HG02588 (cell line): ENCODE data around the gene EDC3.
"Not testable (repeated sequence)": the region's sequence is repeated elsewhere in the genome, so short reads cannot be mapped to it uniquely, and the experiment has no call there.

Experiments
- ATAC-seq: cut with Tn5 transposase; IDR thresholded peaks from one replicate; pipeline ENCODE4 v1.9.1; 2021; ENCODE audit warnings: mild to moderate bottlenecking, moderate library complexity; ENCODE audit not compliant: unreplicated experiment

The EDC3 gene

DNA sequence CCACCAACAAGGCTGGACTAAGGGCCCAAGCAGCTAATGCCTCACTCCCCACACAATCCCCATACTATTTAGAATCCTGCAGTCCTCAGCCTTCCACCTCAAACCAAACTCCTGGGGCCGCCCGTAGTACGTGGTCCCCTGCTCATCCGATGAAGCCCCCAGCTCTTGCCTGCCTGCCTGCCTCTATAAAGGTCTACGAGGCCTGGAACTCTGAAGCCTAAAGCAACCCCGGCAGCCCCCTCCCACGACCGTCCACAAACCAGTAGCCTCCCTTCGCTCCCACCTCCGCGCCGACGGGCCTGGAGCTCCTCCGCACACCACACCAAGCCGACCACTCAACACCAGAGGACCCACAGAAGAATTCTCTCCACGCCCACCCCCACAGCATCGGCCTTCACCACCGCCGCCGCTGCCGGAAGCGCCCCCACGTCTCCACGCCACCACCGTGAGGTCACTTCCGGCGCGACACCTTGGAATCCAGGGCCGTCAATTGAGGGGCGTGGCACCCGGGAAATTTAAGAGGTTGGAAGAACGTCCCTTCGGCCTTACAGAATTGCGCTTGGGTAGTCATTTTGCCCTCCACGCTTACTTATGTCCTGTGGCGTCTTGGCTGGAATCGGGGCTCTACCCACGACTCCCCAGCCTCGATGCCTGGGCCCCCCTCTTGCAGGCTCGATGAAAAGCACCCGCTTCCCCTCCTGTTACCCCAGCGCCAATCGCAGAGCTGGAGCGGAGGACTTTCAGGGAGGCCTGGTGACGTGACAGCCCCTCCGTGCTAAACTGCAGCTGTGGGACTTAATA is at the start of gene EDC3:
Gene EDC3, minus strand, starts transcription at position 428 of the 801 bp plus-strand sequence. CDS start 20,900 bp downstream, outside the sequence.
- ATAC-seq = peak; percentile 88

GRCh38 chr15:74742422-74742821 is 46.6 kb upstream of the EDC3 start:
- ATAC-seq = no peak

DNA sequence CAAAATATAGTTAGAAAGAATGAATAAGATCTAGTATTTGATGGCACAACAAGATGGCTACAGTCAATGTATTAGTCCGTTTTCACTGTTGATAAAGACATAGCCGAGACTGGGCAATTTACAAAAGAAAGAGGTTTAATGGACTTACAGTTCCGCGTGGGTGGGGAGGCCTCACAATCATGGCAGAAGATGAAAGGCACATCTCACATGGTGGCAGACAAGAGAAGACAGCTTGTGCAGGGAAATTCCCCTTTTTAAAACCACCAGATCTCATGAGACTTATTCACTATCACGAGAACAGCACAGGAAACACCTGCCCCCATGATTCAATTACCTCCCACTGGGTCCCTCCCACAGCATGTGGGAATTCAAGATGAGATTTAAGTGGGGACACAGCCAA is 42.4 kb upstream of the EDC3 start:
- not testable (repeated sequence) for ATAC-seq

DNA sequence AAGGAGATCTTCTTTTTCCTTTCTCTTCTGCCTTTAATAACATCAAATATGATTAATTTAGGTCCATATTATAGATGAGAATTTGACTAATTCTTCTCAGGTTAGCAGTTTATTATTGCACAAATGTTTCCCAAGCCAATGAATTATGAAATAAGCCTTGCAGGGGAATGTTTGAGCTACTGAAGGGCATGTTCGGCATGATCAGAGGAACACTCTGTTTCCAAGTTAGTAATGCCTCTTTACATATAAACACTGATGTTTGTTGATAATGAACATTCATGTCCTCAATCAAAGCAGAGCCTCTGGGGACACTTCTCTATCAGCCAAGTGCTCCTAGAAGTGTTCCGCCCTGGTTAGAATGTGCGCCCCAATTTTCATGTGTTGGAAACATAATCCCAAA is 39.5 kb upstream of the EDC3 start:
- ATAC-seq = no peak

GRCh38 chr15:74733269-74733668 is 37.4 kb upstream of the EDC3 start:
- no peak for ATAC-seq

DNA sequence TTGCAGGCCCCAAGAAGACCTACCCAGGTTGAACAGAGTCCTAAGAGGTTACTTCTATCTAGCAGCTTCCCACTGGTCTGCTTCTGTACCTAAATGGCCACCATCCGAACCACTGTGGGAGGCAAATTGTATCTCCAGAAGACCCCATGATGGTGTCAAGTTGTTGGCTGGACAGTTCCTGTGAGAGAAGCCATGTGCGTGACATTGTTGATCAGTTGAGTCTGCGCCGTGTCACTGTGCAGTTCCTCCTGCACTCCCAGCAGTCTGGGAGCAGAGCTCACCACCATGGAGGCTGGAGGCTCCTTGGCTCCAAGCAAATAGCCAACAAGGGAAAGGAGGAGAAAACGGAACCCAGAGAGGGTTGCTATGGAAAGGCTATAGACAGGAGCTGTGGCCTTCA is 37.0 kb upstream of the EDC3 start:
- no peak for ATAC-seq

- ATAC-seq = no peak
Measured at GRCh38 chr15:74730619-74731316, 34.9 kb upstream of the EDC3 start.

GRCh38 chr15:74729372-74729771 is 33.5 kb upstream of the EDC3 start:
- not testable (repeated sequence) for ATAC-seq

- not testable (repeated sequence) for ATAC-seq
Measured at GRCh38 chr15:74728699-74729098, 32.9 kb upstream of the EDC3 start.

DNA sequence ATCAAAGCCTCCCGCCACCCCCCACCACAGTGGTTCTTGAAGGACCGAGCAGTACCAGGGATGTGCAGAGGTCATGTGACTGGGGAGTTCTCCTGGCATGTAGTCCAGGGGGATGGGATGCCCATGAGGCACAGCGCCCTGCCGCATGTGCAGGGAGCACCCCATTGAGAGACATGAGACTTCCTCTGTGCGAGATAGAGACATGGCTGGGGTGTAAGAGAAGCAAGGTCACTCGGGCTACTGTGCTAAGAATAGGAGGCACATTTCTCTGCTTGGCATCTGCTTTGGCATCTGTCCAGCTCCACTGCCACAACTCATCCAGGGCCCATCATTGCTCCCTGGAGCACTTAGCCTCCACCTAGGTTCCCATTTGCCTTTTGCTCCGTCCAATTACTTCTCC is 31.9 kb upstream of the EDC3 start:
- ATAC-seq = no peak

DNA sequence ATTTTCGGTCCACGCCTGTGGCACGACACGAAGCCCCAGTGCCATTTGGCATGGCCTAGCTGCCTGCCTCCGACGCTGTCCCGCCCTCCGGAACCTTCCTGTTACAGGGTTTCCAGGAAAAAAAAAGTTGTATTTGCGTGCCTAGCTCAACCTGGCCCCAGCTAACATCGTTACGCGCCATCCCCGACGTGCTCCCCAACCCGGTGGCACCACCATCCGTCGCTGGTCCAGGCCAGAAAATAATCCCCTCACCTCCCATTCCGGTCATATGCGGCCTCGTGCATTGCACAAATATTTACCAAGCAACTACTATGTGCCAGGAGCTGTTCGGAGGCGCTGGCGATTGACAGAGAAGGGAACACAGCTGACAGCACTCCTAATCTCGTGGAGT is 30.9 kb upstream of the EDC3 start:
- ATAC-seq = no peak

- no peak for ATAC-seq
Measured at GRCh38 chr15:74725845-74726773, 30.3 kb upstream of the EDC3 start.

- no peak for ATAC-seq
Measured at GRCh38 chr15:74725225-74725774, 29.5 kb upstream of the EDC3 start, which contains the start of gene CYP1A1. CYP1A1 (minus strand) TSS chr15:74725528; CDS start chr15:74723097, 2,431 bp downstream.

DNA sequence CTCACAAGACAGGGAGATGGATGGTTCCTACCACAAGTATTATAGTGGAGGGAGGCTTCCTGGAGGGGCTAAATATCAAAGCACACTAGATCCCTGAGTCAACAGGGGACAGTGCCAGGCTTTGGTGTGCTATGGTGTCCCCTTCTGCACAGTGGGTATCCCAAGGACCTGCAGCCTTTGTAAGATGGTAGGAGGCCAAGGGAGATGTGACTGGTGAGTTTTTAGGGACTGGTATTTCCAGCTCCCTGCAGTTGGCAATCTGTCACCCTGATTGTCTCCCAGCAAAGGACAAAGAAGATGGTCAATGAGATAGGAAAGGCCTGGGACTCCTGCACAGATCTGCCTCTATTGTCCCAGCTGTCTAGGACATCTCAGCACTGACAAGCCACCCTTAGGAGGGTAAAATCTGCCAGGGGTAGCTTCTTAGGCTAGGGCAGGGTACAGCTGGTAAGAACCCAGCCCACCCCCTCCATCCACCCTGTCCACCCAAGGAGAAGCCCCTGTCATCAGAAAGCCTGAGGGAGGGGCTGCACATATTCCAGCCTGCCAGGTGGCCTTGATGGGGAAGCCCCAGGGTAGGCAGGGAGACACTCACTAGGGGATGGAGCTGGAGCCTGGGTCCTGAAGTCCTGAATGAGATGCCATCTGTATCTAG is 28.9 kb upstream of the EDC3 start:
- no peak for ATAC-seq

DNA sequence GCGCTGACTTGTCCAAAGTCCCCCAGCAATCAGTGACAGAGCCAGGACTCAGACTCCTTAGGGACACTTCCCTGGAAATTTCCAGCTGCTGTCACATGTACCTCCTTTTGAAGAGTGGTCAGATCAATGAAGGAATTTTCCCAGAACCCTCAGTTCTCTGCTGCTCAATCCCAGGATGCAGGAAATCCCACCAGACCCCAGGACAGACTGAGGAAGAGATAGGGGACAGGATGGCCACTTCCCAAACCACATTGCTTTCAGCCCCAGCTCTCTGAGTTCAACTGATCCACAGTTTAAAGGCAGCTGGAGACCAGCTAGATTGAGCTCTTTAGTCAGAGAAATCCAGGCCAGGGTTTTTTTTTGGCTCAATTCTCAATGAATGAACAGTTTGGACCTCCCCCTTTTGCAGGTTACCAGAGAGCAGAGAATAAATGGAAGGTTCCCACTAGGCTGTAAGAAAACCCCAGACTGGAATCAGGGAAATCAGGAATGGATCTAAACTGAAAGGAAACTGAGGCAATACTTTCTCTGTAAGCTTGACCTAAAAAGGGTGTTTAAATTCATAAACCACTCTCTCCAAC is 28.0 kb upstream of the EDC3 start:
- no peak for ATAC-seq

DNA sequence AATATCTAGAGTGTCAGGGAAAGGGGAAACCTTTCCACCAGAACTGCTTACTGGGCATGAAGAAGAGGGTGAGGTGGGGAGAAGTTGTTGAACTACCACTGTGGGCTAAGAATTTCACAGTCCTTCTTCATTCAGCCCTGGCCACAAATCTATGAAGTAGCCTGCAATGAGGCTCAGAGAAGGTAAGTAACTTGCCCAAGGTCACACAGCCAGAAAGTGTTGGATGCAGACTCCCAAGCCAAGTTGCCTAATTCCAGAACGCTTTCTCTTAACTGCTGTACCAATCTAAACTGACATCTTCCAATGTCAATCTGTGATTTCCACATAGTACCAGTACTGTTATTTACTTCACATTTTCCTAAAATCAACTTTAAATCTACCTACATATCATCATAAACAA is 27.4 kb upstream of the EDC3 start:
- no peak for ATAC-seq

GRCh38 chr15:74722591-74722990 is 26.8 kb upstream of the EDC3 start:
- ATAC-seq = no peak

DNA sequence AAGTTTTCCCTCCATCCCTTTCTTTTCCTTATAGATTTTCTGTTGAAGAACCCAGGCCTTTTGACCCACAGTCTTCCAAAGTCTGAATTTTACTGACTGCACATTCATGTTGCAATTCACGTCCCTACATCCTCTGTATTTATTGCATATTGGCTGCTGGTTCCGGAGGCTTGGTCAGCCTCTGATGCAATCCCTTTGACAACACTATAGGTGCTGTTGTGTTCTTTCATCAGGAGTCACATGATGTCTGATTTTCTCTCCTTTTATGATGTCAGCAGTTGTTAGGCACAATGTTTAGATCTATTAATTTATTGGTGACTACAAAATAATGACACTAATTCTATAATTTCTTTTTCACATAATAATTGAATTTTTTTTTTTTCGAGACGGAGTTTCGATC is 20.8 kb upstream of the EDC3 start:
- ATAC-seq = no peak

DNA sequence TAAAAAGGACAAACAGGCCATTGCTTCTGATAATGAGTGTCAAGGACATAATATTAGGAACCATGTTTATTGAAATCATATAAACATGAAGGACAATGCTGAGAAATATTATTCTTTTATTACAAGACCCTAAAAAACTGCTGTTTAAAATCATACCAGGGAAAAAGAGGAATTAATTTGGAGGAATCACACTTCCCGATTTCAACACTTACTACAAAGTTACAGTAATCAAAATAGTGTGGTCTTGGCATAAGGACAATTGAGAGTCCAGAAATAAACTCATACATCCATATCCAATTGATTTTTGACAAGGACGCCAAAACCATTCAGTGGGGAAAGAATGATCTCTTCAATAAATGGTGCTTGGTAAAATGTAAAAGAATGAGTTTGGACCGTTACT is 16.5 kb upstream of the EDC3 start:
- no peak for ATAC-seq
